A673 (cell line): ENCODE results near the gene STAB1. TPM values are rescaled to one million over a fixed set of nuclear protein-coding genes. Genes with fewer than 3 reads are reported as not detected.

Experiments used
- BruUV-seq: library from RNA; stranded (reverse); fragments of 400-500 nt; replicated peaks from 2 replicates; lab custom pipeline; 2021; lab: Mats Ljungman, UMichigan
- CTCF ChIA-PET: fragments of 300-600 bp; sonication (Branson Sonifier 250); formaldehyde crosslinking; loops from one replicate; lab custom pipeline; 2022; ENCODE audit warnings: antibody characterized with exemption; lab: Charles Lee
- POLR2A ChIA-PET: fragments of 300-600 bp; sonication (Branson Sonifier 250); formaldehyde crosslinking; loops from one replicate; lab custom pipeline; 2022; ENCODE audit warnings: antibody characterized with exemption; ENCODE audit not compliant: low non-redundant PET; lab: Charles Lee
- DNase-seq: peaks from one replicate; pipeline ENCODE4 v3.0.0-alpha.2; 2015; ENCODE audit warnings: low spot score
- H3K27ac ChIP-seq: fragments of 200-600 bp; sonication (generic); 2 replicates; pipeline ENCODE4 v1.5.1; 2016; ENCODE audit warnings: mixed run types, low read depth, mild to moderate bottlenecking, mixed read lengths, antibody characterized with exemption, low read length; ENCODE audit not compliant: poor library complexity, severe bottlenecking
- H3K27me3 ChIP-seq: fragments of 200-600 bp; sonication (generic); replicated peaks from 2 replicates; pipeline ENCODE4 v1.6.1; 2017; ENCODE audit warnings: mixed run types, low read depth, mild to moderate bottlenecking, mixed read lengths, antibody characterized with exemption, low read length; ENCODE audit not compliant: insufficient read depth, poor library complexity
- H3K36me3 ChIP-seq: fragments of 200-600 bp; sonication (generic); 2 replicates; pipeline ENCODE4 v1.6.1; 2016; ENCODE audit warnings: mixed run types, mild to moderate bottlenecking, mixed read lengths, antibody characterized with exemption, low read length; ENCODE audit not compliant: insufficient read depth, poor library complexity, severe bottlenecking
- H3K4me1 ChIP-seq: fragments of 200-600 bp; sonication (generic); 2 replicates; pipeline ENCODE4 v1.6.1; 2017; ENCODE audit warnings: mixed run types, mild to moderate bottlenecking, mixed read lengths, antibody characterized with exemption, low read length; ENCODE audit not compliant: insufficient read depth, poor library complexity, severe bottlenecking
- H3K4me3 ChIP-seq: fragments of 200-600 bp; sonication (generic); 2 replicates; pipeline ENCODE4 v1.5.1; 2016; ENCODE audit warnings: low read depth, mixed run types, mild to moderate bottlenecking, mixed read lengths, low read length; ENCODE audit not compliant: poor library complexity, severe bottlenecking
- H3K9me3 ChIP-seq: fragments of 200-600 bp; sonication (generic); 2 replicates; pipeline ENCODE4 v1.6.1; 2016; ENCODE audit warnings: mixed run types, low read depth, mild to moderate bottlenecking, mixed read lengths, antibody characterized with exemption, low read length; ENCODE audit not compliant: poor library complexity, severe bottlenecking
- EZH2 ChIP-seq: fragments of 200-600 bp; sonication (generic); IDR thresholded peaks from 2 replicates; pipeline ENCODE4 v1.6.1; 2017; ENCODE audit warnings: borderline replicate concordance, low read depth, mild to moderate bottlenecking, mixed read lengths, antibody characterized with exemption, low read length; ENCODE audit not compliant: poor library complexity, severe bottlenecking
- intact Hi-C: fragments of 100-400 bp; cut with micrococcal nuclease; formaldehyde crosslinking; loops from one replicate; pipeline ENCODE4 v1.10.0; 2022; ENCODE audit not compliant: unreplicated experiment
- total RNA-seq: library from RNA; stranded (reverse); gene quantifications from 2 replicates; pipeline ENCODE4 v1.2.3, GENCODE V29; 2021
- TF ChIP-seq, protein P1 (sequence below): fragments of 300-800, 200-600 bp; sonication (generic); conservative IDR thresholded peaks from 2 replicates; pipeline ENCODE4 v1.5.1; 2017; ENCODE audit warnings: low read depth, mild to moderate bottlenecking, antibody characterized with exemption, low read length, moderate library complexity, mixed read lengths

Gene STAB1
- total RNA-seq, 1 experiment from 2014 or later = 0.41 TPM

DNA sequence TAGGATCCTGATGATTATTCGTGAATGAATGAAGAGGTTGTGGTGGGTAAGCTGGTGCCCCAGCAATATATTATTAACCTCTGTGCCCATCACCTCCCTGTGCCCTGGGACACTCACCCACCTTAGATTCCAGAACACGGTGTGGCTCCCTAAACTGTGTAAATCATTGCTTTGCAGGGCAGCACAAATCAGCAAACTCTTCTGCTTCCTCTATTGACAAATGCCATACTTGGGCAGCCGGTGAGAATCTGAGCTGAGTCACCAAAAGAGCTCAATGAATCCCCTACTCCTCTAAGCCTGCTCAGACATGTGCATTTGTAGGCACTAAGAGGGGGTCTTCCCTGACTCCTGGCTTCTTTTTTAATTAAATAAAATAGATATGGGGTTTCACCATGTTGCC lies 57.0 kb downstream of the STAB1 start:
- no peaks in the 10 kb centered on the region for H3K9me3 ChIP-seq
- ChIA-PET POLR2A (no interaction called here), CTCF (no interaction called here)
- no peak for DNase-seq
- no peaks in the 10 kb centered on the region for H3K4me1 ChIP-seq
- TF ChIP-seq EZH2 = no peak
- TF ChIP-seq, protein P1, sequence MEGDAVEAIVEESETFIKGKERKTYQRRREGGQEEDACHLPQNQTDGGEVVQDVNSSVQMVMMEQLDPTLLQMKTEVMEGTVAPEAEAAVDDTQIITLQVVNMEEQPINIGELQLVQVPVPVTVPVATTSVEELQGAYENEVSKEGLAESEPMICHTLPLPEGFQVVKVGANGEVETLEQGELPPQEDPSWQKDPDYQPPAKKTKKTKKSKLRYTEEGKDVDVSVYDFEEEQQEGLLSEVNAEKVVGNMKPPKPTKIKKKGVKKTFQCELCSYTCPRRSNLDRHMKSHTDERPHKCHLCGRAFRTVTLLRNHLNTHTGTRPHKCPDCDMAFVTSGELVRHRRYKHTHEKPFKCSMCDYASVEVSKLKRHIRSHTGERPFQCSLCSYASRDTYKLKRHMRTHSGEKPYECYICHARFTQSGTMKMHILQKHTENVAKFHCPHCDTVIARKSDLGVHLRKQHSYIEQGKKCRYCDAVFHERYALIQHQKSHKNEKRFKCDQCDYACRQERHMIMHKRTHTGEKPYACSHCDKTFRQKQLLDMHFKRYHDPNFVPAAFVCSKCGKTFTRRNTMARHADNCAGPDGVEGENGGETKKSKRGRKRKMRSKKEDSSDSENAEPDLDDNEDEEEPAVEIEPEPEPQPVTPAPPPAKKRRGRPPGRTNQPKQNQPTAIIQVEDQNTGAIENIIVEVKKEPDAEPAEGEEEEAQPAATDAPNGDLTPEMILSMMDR = no peak
- no peak overlapping the region for H3K4me3 ChIP-seq
- no peak overlapping the region for H3K27ac ChIP-seq
- H3K27me3 ChIP-seq = no peaks in the 10 kb centered on the region
- no TSS peak for BruUV-seq
- intact Hi-C loops = no loop called here
- H3K36me3 ChIP-seq = peaks cover 6% of the 10 kb centered on the region

DNA sequence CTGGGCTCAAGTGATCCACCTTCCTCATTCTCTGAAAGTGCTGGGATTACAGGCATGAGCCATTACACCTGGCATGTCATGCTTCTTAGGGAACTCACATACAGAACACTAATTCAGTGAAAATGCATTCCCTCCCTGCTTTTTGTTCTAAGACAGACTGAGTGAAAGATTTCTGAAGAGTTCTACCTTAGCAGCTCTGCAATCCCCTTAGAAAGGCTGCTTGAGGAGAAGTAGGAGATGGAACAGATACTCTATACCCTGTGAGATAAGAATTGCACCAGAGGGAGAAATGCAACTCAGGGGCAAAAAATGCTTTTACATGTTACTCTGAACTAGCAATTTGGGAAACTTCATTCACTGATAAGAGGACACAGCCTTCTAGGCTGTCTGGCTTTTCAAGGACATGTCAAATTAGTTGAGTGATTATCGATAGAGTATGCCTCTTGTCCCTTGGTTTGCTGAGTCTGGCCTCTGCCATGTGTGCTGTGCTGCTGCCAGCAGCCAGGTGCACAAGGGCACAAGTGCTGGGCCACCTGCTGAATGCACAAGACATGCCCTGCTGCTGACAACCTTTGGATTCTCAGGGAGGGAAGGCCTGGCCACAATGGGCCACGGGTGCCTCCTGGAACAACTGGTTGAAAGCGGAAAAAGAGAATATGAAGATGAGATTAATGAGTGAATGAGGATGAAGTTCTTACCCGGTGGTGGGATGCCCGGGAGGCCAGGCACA lies 59.1 kb downstream of the STAB1 start:
- DNase-seq = no peak
- ChIA-PET CTCF (no interaction called here), POLR2A (interaction anchor here (0.7 kb wide), 1 partner anchor 36 kb away, joined by 11 read pairs; no protein-coding TSS in a partner anchor)
- no peaks in the 10 kb centered on the region for H3K27me3 ChIP-seq
- H3K9me3 ChIP-seq = no peaks in the 10 kb centered on the region
- H3K36me3 ChIP-seq = peaks cover 11% of the 10 kb centered on the region
- no peak overlapping the region for H3K4me3 ChIP-seq
- intact Hi-C loops = no loop called here
- no TSS peak for BruUV-seq
- no peaks in the 10 kb centered on the region for H3K4me1 ChIP-seq
- TF ChIP-seq EZH2 = no peak
- TF ChIP-seq, protein P1 = no peak
- H3K27ac ChIP-seq = no peak overlapping the region

- intact Hi-C loops = no loop called here
- H3K27ac ChIP-seq = no peak overlapping the region
- peaks cover 17% of the 10 kb centered on the region for H3K36me3 ChIP-seq
- H3K9me3 ChIP-seq = no peaks in the 10 kb centered on the region
- ChIA-PET CTCF (no interaction called here), POLR2A (no interaction called here)
- no TSS peak for BruUV-seq
- H3K4me1 ChIP-seq = no peaks in the 10 kb centered on the region
- DNase-seq = no peak
- H3K27me3 ChIP-seq = no peaks in the 10 kb centered on the region
- no peak for TF ChIP-seq EZH2
- TF ChIP-seq, protein P1 = no peak
- no peak overlapping the region for H3K4me3 ChIP-seq
Observed at GRCh38 chr3:52555056-52555455, 59.9 kb downstream of the STAB1 start.
